ENCODE data around the gene CEACAM8.
"Not testable (repeated sequence)": the region's sequence is repeated elsewhere in the genome, so short reads cannot be mapped to it uniquely, and the experiment has no call there.

Gene CEACAM8

DNA sequence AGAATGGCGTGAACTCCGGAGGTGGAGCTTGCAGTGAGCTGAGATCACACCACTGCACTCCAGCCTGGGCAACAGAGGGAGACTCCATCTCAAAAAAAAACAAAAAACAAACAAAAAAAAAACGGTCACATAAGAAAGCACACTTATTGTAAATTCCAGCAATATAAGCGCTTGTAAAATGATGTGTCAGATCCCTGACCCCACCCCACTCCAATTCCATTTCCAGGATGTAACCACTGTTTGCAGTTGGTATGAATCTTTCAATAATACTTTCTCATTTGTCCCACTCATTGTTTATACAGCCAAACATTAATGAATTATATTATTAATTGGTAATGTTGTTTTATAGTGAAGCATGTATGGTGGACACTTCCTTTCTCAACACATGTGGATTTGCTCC lies 50.6 kb downstream of the CEACAM8 start:
- no peak for TF ChIP-seq POLR2A (IDR thresholded peaks at IDR 0.05; ENCODE audit: low read depth, low read length)
- DNase-seq (ENCODE audit: insufficient read length, low spot score) (no peak), FAIRE-seq (no peak)

DNA sequence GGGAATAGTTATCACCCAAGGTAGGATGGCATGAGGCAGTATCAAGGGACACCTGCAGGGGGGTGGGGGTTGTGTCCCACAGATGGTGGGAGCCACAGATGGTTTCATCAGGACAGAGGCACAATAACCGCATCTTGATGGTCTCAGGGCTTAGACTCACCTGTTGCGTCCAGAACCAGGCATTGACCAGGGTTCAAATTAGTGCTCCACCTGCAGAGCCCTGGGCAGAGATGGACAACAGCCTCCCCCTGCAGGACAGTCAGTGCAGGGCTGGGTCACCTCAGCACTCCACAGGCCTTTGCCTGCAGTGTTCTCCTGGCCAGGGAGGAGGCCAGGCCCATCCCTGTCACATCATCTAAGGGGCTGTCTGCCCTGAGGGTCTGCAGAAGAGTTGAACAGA lies 51.9 kb downstream of the CEACAM8 start:
- no peak for TF ChIP-seq POLR2A (IDR thresholded peaks at IDR 0.05; ENCODE audit: low read depth, low read length)
- DNase-seq (ENCODE audit: insufficient read length, low spot score) (no peak), FAIRE-seq (no peak)

DNA sequence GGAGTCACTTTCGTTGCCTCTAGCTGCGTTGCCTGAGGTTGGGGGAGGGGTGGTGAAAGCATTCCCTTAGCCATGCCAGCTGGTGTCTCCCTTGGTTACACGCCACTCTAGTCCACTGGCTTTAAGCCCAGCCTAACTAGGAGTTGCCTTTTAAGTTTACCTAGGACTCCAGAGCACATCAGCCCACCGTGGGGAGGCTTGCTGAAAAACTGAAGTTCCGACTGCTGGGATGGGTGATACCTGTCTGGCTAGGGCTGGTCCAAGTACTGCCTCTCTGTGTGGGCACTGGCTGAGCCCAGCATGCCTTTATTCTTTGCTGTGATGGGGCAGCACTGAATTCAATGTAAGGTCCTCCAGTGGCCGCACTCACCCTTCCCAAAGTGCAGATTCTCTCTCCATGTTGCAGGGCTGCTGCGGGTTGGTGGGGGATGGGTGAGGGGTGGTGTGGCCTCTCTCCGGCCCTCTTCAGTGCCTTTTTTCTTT lies 54.6 kb downstream of the CEACAM8 start:
- DNase-seq (ENCODE audit: insufficient read length, low spot score) (no peak), FAIRE-seq (no peak)
- TF ChIP-seq POLR2A (IDR thresholded peaks at IDR 0.05; ENCODE audit: low read depth, low read length): no peak

DNA sequence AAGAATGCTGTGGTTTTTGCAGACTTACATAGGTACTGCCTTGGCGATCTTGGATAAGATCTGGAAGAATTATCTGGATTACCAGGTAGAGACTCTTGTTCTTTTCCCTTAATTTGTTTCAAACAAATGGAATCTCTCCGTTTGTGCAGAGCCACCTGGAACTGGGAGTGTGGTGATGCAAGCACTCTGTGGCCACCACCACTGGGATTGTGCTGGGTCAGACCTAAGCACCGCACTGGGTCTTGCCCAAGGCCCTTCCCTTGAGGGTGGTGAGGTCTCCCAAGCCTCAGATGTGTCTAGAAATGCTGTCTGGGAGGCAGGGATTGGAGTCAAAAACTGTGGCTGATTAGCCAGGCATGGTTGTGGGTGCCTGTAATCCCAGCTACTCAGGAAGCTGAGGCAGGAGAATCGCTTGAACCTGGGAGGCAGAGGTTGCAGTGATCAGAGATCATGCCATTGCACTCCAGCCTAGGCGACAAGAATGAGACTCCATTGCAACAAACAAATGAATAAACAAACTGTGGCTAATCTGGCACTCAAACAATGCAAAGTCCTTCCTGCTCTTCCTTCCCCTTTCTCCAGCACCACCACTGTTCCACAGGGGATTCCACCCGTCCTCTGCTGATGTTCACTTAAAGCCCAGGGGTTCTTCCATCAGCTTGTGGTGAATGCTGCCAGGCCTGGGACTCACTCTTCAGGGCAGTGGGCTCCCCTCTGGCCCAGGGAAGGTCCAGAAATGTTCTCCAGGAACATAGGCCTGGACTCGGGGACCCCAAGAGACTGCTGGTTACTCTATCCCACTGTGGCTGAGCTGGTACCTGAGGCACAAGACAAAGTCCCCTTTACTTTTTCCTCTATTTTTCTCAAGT lies 55.6 kb downstream of the CEACAM8 start:
- no peak for TF ChIP-seq POLR2A (IDR thresholded peaks at IDR 0.05; ENCODE audit: low read depth, low read length)
- DNase-seq (ENCODE audit: insufficient read length, low spot score) (no peak), FAIRE-seq (no peak)

DNA sequence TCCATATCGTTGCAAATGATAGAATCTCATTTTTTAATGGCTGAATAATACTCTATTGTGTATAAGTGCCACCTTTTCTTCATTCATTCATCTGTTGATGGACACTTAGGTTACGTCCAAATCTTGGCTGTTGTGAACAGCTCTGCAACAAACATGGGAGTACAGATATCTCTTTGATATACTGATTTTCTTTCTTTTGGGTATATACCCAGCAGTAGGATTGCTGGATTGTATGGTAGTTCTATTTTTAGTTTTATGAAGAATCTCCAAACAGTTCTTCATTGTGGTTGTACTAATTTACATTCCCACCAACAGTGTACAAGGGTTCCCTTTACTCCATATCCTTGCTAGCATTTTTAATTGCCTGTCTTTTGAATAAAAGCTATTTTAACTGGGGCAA lies 59.4 kb downstream of the CEACAM8 start:
- not testable (repeated sequence) for FAIRE-seq; DNase-seq (ENCODE audit: insufficient read length, low spot score)

DNA sequence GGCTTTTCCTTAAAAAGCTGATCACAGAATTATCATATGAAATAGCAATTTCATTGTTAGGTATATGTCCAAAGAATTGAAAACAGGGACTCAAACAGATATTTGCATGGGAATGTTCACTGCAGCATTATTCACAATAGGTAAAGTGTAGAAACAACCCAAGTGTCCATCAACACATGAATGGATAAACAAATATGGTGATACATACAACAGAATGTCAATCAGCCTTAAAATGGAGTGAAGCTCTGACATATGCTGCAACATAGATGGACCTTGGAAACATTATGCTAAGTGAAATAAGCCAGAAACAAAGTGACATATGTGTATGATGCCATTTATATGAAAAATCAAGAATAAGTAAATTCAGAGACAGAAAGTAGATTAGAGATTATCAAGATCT lies 60.3 kb downstream of the CEACAM8 start:
- FAIRE-seq: no peak
- DNase-seq (ENCODE audit: insufficient read length, low spot score): no peak
- TF ChIP-seq POLR2A (IDR thresholded peaks at IDR 0.05; ENCODE audit: low read depth, low read length): no peak

DNA sequence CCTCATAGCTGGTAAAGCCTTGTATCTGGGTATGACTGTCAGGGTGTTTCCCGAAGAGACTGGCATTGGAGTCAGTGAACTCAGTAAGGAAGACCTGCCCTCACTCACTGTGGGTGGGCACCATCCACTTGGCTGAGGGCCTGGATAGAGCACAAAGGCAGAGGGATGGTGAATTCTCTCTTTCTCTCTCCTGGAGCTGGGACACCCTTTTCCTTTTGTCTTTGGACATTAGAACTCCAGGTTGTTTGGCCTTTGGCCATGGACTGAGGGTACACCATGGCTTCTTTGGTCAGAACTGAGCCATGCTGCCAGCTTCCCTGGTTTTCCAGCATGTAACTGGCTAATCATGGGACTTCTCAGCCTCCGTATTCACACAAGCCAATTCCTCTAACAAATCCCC lies 61.8 kb downstream of the CEACAM8 start:
- FAIRE-seq (no peak), DNase-seq (ENCODE audit: insufficient read length, low spot score) (no peak)
- TF ChIP-seq POLR2A (IDR thresholded peaks at IDR 0.05; ENCODE audit: low read depth, low read length): no peak

DNA sequence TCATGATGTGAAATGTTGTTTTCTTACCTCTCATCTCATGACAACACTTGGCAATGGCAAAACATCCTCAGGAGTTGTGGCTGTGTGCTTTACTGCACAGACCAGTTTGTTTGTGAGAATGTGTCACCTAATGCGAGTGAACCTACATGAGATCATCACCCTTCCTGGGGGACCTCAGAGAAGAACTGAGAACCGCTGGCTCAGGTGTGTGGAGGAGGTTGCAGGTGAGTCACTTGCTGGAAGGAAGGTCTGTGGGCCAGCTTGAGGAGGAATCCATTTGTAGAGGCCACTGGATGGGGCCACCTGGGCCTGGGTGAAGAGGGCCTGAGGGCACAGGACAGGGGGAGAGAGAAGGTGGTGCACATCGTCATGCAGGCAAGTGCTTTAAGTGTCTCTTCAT lies 63.4 kb downstream of the CEACAM8 start:
- FAIRE-seq (no peak), DNase-seq (ENCODE audit: insufficient read length, low spot score) (no peak)
- TF ChIP-seq POLR2A (IDR thresholded peaks at IDR 0.05; ENCODE audit: low read depth, low read length): no peak
